ENCODE data around the gene CYP1A2. TPM values are rescaled to one million over a fixed set of nuclear protein-coding genes. Genes with fewer than 3 reads are reported as not detected.
"Not testable (repeated sequence)": the region's sequence is repeated elsewhere in the genome, so short reads cannot be mapped to it uniquely, and the experiment has no call there.

The CYP1A2 gene
- total RNA-seq, 1 donor from 2014 or later, result not detected

- H3K4me1 ChIP-seq, result peaks cover 80% of the 10 kb centered on the region
- intact Hi-C loops (cut with DNase I), result no loop called here
- peak; percentile 3 to 25 for ATAC-seq
- no peak for TF ChIP-seq CTCF (IDR thresholded peaks at IDR 0.05)
- peak overlapping the region; percentile 83 for H3K27ac ChIP-seq
- DNase-seq, result no peak
- H3K27me3 ChIP-seq (ENCODE audit: low read depth), result no peaks in the 10 kb centered on the region
- no peaks in the 10 kb centered on the region for H3K36me3 ChIP-seq
- no peaks in the 10 kb centered on the region for H3K9me3 ChIP-seq
- peak overlapping the region; percentile 77 for H3K4me3 ChIP-seq
These were observed 34.6 kb downstream of the CYP1A2 start for GRCh38 chr15:74783072-74783807.

GRCh38 chr15:74783808-74784175 is 35.1 kb downstream of the CYP1A2 start:
- no peaks in the 10 kb centered on the region for H3K36me3 ChIP-seq
- H3K27ac ChIP-seq, result peak overlapping the region; percentile 83
- peak overlapping the region; percentile 77 for H3K4me3 ChIP-seq
- ATAC-seq (no peak), DNase-seq (no peak)
- intact Hi-C loops (cut with DNase I), result no loop called here
- no peaks in the 10 kb centered on the region for H3K27me3 ChIP-seq (ENCODE audit: low read depth)
- no peaks in the 10 kb centered on the region for H3K9me3 ChIP-seq
- no peak for TF ChIP-seq CTCF (IDR thresholded peaks at IDR 0.05)
- H3K4me1 ChIP-seq, result peaks cover 81% of the 10 kb centered on the region

GRCh38 chr15:74784426-74785193 is 36.0 kb downstream of the CYP1A2 start:
- intact Hi-C loops (cut with DNase I), result no loop called here
- no peak for ATAC-seq
- peak overlapping the region; percentile 83 for H3K27ac ChIP-seq
- no peak for TF ChIP-seq CTCF (IDR thresholded peaks at IDR 0.05)
- H3K9me3 ChIP-seq, result no peaks in the 10 kb centered on the region
- H3K36me3 ChIP-seq, result no peaks in the 10 kb centered on the region
- peaks cover 89% of the 10 kb centered on the region for H3K4me1 ChIP-seq
- no peak for DNase-seq
- no peaks in the 10 kb centered on the region for H3K27me3 ChIP-seq (ENCODE audit: low read depth)
- H3K4me3 ChIP-seq, result peak overlapping the region; percentile 77

- H3K27ac ChIP-seq, result peak overlapping the region; percentile 83
- DNase-seq, result no peak
- no peaks in the 10 kb centered on the region for H3K36me3 ChIP-seq
- TF ChIP-seq CTCF (IDR thresholded peaks at IDR 0.05), result no peak
- H3K27me3 ChIP-seq (ENCODE audit: low read depth), result no peaks in the 10 kb centered on the region
- peak overlapping the region; percentile 77 for H3K4me3 ChIP-seq
- intact Hi-C loops (cut with DNase I), result no loop called here
- no peak for ATAC-seq
- H3K4me1 ChIP-seq, result peaks cover 89% of the 10 kb centered on the region
- H3K9me3 ChIP-seq, result no peaks in the 10 kb centered on the region
These were observed 36.8 kb downstream of the CYP1A2 start for GRCh38 chr15:74785194-74786032.

GRCh38 chr15:74786081-74786480 is 37.4 kb downstream of the CYP1A2 start:
- H3K27me3 ChIP-seq (ENCODE audit: low read depth); DNase-seq; ATAC-seq; H3K9me3 ChIP-seq; intact Hi-C loops (cut with DNase I); H3K36me3 ChIP-seq: not testable (repeated sequence)
- H3K27ac ChIP-seq, result peak overlapping the region; percentile 85
- H3K4me1 ChIP-seq, result peaks cover 90% of the 10 kb centered on the region
- peak overlapping the region; percentile 44 for H3K4me3 ChIP-seq
